ENCODE results near the gene DENND5B.

Gene DENND5B

DNA sequence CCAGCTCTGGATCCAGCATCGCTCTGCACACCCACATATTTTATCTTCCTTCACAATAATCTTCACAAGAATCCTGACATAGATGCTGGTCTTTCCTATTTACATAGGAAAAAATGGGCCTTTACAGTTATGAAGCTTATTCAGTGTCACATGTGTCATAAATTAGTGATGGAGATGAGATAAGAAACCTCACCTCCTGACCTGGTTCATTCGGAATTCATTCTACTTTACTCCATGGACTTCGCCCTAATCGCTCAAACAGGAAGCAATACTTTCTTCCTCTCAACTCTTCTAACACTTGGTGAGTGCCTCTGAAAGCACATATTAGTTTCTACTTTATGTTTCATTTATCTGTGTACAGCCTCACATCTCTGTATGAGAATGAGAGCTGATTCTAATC, 253.0 kb downstream of the DENND5B start:
- DNase-seq: no peak

Data from amygdala (tissue), 56 donors.